Left renal pelvis (tissue), 4 donors: Measurements from ENCODE around the gene ZFP62. TPM values are rescaled to one million over a fixed set of nuclear protein-coding genes. Genes with fewer than 3 reads are reported as not detected.
"Not testable (repeated sequence)": the region's sequence is repeated elsewhere in the genome, so short reads cannot be mapped to it uniquely, and the experiment has no call there.

Experiments used
- DNase-seq, 4 donors: peaks; one replicate each; pipeline ENCODE4 v3.0.0-alpha.2; 2013; ENCODE audit warnings: low read depth in 4 of 4, low spot score in 3 of 4
- polyA plus RNA-seq, 4 donors: library from polyadenylated mRNA; unstranded; fragments of 120-200 nt; gene quantifications; one replicate each; pipeline ENCODE4 v1.2.1, GENCODE V29; 2013; ENCODE audit not compliant: insufficient read length in 4 of 4

ZFP62 gene
- polyA plus RNA-seq, 4 donors, result 39.5 to 65.4 (median 61.8) TPM

GRCh38 chr5:180831139-180832093 lies 29.7 kb downstream of the ZFP62 start:
- peak in 2 of 4 donors; percentile 60 to 68 for DNase-seq

- no peak for DNase-seq
These were observed 30.6 kb downstream of the ZFP62 start for GRCh38 chr5:180830253-180831138.

- DNase-seq, result no peak
These were observed 31.4 kb downstream of the ZFP62 start for GRCh38 chr5:180829726-180830125.

- not testable (repeated sequence) for DNase-seq
These were observed 32.1 kb downstream of the ZFP62 start for GRCh38 chr5:180828756-180829531.

GRCh38 chr5:180827374-180827773 lies 33.7 kb downstream of the ZFP62 start:
- not testable (repeated sequence) for DNase-seq

- no peak for DNase-seq
These were observed 35.1 kb downstream of the ZFP62 start for GRCh38 chr5:180825768-180826525.

- DNase-seq, result no peak
These were observed 36.2 kb downstream of the ZFP62 start for GRCh38 chr5:180824630-180825476.

GRCh38 chr5:180823940-180824629 lies 37.0 kb downstream of the ZFP62 start:
- no peak for DNase-seq

- DNase-seq, result no peak
These were observed 37.7 kb downstream of the ZFP62 start for GRCh38 chr5:180823346-180823745.

GRCh38 chr5:180821538-180821937 lies 39.5 kb downstream of the ZFP62 start:
- no peak for DNase-seq

- DNase-seq, result no peak
These were observed 40.2 kb downstream of the ZFP62 start for GRCh38 chr5:180820788-180821321.

- DNase-seq, result no peak
These were observed 42.3 kb downstream of the ZFP62 start for GRCh38 chr5:180818677-180819341.

- no peak for DNase-seq
These were observed 43.0 kb downstream of the ZFP62 start for GRCh38 chr5:180817893-180818674.

GRCh38 chr5:180816608-180817534 lies 44.2 kb downstream of the ZFP62 start:
- DNase-seq, result no peak

- DNase-seq, result no peak
These were observed 45.7 kb downstream of the ZFP62 start for GRCh38 chr5:180815293-180815917.
